Raji (cell line): ENCODE measurements around the gene USO1.

ENCODE experiments used
- POLR2A ChIP-seq: IDR thresholded peaks from 2 replicates; pipeline ENCODE4 v1.6.1; 2011; ENCODE audit warnings: low read depth, low read length, control low read depth; ENCODE audit not compliant: insufficient read depth

USO1 gene

DNA sequence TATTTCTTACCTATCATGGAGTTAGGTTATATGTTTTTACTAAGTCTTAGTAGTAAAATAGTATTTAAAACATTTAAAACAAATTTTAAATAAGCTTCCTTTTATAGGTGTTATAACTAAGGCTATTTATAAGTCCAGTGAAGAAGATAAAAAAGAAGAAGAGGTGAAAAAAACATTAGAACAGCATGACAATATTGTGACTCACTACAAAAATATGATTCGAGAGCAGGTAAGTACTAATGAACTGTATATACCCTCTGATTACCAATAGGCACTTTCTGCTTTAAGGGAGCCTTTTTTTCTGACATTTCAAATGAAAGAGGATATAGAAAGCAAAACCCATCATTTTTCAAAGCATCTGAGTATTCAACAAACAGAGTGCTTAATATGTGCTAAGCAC lies 76.6 kb downstream of the USO1 start:
- no peak for TF ChIP-seq POLR2A

DNA sequence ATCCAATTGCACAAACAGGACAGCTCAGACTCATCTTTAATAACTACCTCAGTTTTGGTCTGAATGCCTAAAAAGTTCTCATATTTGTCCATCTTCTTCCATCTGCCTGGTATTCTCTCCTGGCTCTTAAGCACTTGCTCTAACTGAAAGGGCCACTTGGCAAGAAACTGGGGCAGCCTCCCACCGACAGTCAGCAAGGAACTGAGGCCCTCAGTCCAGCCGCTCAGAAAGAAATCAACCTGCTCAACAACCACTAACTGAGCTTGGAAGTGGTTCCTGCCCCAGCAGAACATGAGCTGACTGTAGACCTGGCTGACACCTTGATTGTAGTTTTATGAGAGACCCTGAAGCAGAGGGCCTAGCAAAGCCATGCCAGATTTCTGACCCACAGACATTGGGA lies 93.5 kb downstream of the USO1 start:
- TF ChIP-seq POLR2A: no peak

DNA sequence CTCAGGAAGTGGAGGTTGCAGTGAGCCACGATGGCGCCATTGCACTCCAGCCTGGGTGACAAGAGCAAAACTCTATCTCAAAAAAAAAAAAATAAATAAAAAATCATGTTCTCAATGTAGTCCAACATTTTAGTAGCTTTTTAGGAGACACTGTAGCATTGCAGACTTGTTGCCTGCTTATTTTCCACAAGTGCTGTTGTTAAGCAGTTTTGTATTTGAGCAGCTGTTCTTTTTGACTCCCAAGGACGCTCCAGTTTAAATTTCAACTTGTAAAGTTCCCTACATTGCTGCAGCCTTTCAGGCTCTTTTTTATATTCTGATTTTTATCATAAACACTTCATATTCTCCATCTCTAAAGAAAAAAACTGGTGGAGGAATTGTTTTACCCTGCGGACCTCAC lies 94.7 kb downstream of the USO1 start:
- TF ChIP-seq POLR2A: no peak

DNA sequence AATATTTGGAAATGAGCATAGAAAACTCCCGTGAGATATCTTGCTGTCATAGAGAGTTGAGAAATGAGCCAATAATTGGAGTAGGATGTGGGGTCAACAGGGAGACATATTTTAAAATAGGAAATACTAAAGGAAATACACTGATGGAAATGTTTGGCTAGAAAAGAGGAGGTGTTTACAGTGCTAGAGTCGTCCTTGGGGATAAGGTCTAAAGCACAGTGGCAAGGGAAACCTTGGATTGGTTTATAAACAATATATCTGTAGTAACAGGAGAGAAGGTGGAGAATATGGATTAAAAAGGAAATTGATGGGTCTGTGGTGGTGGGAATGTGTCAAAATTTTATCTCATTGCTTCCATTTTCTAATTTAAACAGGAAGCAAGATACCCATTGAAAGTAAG lies 95.8 kb downstream of the USO1 start:
- TF ChIP-seq POLR2A: no peak

DNA sequence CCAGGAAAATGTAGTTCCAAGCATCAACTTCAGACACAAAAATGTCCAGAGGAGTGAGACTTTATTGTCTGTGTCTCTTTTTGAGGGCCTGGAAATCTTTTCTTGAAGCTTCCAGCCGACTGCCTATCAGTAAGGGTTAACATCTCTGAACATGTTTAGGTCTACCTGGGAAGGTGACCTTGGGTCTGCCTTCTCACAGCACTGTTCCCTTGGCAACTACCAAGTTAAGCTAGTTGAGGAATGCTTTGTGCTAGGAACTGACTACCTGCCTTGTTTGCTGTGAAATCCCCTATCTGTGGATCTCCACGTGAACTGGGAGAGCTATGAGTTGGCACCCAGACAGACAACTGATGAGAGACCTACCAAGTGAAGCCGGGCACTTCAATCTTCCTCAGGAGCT lies 96.3 kb downstream of the USO1 start:
- no peak for TF ChIP-seq POLR2A

DNA sequence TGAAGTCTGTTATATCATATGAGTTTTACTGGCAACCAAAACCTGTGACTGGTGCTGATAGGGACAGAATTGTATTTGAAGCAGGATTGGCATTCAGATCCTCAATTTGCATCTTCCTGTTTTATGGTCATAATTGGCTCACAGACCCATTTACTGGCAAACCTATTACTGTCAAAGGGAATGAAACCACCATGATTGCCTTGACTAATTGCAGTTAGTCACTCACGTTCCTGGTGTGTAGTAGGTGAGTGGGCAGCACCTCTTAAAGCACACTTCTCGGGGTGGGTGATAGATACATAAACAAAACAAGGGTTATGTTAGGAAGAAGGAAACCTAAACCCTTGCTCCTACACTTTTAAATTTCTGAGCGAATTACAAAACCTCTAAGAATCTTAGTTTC lies 96.8 kb downstream of the USO1 start:
- no peak for TF ChIP-seq POLR2A

DNA sequence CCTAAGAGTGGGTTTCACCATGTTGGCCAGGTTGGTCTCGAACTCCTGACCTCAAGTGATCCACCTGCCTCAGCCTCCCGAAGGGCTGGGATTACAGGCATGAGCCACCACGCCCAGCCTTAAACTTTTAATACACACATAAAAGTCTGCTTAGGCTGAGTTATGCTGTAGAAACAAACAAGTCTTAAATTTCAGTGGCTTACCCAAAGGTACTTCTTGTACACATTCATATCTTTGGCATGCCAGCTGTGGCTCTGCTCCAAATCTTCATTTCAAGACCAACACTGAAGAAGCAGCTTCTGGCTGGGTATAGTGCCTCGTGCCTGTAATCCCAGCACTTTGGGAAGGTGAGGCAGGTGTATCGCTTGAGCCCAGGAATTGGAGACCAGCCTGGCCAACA lies 97.6 kb downstream of the USO1 start:
- no peak for TF ChIP-seq POLR2A

DNA sequence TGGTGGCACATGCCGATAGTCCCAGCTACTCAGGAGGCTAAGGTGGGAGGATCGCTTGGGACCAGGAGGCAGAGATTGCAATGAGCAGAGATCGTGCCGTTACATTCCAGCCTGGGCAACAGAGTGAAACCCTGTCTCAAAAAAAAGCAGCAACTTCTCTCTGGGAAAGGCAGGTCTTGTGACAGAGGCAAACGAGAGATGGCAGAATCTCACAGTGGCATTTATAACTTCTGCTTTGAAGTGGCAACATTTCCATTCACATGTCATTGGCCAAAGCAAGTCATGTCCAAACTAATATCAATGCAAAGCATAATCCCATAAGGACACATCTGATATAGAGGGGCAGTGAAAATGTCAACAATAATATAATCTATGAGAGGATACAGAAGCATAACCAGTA lies 98.0 kb downstream of the USO1 start:
- TF ChIP-seq POLR2A: no peak

DNA sequence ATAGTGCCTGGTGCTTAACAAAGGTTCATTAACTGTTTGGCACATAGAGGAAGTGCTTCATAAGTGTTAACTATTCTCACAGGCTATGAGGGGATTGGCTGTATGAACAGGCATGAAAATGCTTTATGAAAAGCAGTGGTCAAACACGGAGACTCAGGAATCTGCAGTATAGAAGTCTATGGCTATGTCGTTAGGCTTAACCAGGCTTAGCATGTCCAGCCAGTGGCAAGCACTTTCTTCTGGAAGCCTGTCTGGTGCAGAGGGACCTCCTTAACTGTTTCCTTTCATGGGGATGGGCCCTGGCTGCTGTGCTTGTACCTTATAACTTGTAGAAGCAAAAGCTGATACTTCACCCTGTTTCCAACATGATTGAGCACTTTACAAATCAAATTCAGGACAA lies 99.4 kb downstream of the USO1 start:
- TF ChIP-seq POLR2A: no peak

DNA sequence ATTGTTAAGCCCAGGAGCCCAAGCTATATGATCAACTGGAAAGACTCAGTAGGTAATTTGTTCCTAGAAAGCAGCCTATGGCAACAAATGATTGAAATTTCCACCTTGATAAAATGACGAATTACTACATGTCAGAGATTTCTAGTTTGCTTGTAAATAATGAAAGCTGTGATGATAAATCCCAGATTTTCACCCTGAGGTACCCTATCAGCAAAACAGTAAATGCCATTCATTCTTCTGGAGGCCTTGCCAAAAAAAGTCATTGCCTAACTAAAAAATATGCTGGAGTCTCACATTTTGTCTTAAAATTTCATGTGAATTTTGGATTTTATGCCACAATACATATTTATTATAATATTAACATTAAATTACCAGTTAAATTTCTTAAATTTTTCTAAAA lies 106.5 kb downstream of the USO1 start:
- TF ChIP-seq POLR2A: no peak

DNA sequence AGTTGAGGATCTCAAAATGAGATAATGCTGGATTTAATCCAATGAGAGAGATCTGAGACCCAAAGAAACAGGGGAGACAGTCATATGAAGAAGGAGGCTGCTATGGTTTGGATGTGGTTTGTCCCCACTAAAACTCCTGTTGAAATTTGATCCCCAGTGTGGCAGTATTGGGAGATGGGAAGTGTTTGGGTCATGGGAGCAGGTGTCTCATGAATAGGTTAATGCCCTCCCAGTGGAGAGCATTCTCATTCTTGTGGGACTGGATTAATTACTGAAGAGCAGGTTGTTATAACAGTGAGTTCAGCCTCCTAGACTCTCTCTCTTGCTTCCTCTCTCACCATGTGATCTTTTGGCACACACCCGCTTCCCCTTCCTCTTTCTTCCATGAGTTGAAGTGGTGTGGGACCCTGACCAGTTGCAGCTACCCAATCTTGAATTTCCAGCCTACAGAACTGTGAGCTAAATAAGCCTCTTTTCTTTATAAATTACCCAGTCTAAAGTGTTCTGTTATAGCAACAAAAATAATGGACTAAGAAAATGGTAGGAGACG lies 107.6 kb downstream of the USO1 start:
- TF ChIP-seq POLR2A: no peak

DNA sequence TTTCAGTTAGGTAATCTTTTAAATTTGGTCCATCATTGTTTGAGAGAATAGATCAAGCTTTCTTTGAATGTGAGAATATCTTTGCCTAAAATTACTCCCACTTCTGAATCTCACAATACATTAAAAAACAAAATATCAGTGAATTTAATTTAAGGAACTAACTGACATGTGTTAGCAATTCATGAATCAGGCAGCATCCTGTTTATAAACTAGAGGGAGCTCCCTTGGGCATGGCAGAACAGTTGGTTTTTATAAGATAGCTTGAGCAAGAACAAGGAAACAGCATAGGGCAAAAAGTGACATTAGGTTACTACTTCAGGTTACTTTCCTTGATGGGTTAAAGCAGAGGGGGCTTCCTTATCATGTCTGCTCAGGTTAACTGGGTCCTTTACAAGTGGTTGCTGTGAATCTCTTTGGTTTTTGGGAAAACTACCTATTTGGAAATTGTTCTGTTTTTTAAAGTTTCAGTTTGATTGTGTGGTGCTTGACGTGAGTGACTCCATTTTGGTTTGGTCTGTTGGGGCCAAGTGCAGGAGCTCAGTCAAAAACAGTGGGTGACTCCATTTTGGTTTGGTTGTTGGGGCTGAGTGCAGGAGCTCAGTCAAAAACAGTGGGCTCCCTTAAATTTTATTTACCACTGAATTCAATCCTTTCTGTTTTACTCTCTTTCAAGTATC lies 109.9 kb downstream of the USO1 start:
- TF ChIP-seq POLR2A: no peak

DNA sequence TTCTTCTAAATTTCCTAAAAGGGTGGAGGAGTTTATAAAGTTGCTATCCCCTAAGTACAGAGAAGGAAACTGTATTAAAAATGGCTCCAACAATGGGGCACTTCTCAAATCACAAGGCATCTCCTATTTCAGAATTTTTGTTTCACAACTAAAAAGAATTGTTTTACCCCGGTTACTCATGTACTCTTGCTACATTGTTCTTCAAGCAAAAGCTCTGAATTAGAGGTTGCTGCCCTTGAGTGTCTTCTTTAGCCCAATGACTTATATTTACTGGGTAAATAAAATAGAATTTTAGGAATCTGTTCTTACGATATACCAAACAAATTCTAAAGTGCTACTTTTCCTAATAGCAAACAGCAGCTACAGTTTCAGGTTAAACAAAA lies 110.4 kb downstream of the USO1 start:
- no peak for TF ChIP-seq POLR2A

DNA sequence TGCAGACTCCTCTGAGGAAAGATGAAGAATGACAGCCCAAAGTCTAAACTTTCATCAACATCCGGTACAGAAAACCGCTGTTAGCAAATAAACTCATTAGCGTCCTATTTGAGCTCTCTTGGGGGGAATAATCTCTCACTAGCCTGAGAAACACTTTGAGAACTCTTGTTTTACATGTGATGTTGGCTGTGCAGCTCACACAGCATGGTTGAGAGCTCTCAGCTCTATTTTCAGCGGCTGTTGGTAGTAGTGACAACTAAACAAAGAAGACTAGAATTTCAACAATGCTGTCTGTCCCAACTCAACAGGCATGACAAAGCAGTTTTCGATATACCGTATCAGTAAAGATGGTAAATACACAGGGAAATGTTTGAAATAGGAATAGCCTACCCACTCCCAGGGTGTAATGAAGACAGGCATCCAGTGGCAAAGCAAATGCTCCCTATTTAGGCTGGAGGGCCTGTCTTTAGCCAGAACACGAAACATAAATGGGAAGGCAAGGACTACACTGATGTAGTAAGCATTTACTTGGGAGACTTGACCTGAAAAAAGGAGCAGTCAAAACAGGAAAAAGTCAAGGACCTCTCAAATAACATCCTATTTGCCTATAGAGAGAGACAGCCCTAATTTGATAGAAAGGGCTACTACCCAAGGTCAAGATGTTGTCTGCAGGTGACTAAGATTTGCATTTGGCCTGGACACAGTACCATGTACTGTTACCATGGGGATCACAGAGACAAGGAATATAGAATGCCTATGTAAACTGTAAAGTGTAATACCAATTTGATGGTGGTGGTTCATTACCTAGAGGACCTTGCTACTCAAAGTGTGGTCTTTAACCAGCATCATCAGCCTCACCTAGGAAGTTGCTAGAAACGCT lies 117.5 kb downstream of the USO1 start:
- TF ChIP-seq POLR2A: no peak

DNA sequence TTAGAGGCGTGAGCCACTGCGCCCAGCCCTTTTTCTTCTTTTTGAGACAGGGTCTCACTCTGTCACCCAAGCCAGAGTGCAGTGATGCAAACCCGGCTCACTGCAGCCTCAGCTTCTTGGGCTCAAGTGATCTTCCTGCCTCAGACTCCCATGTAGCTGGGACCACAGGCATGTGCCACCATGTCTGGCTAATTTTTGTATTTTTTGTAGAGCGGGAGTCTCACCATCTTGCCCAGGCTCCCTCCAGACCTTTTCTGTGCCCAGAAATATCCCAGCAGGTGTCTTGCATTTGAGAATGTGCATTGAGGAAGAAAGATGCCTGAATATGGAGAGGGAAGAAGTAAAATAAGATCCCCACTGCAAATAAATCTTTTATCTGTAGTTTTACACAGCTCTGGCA lies 119.2 kb downstream of the USO1 start:
- no peak for TF ChIP-seq POLR2A

DNA sequence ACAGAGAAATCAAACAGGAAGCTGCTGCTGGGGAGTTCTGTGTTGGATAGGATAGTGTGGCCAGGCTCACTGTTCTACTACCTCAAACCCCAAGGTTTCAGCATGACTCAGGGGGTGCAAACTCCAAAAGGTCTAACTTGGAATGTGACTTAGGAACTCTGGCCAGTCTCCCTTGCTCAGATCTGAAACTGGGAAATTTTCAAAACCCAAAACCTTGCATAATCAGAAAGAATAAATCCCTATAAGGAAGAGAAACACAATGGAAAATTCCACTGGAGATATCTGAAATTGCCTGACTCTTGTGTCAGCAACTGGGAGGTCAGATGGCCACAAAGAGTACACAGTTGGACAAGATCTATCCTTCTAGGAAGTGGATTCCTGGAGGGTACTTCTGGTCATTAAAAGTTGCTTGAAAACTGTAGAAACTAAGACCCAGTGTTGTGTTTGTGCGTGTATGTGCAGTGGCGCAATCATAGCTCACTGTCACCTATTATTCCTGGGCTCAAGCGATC lies 119.8 kb downstream of the USO1 start:
- TF ChIP-seq POLR2A: no peak
